T-helper 2 cell treated with Interferon-gamma antibody and Interleukin-4, amounts not matched to agents 5 μg/mL and 100 μg/mL, for 36 hours (primary cell): ENCODE results near the gene IRAK1.
A peak's percentile ranks its signal among the peaks of the same experiment; 100 is the strongest.

Source experiments
- DNase-seq: peaks from one replicate; pipeline ENCODE4 v3.0.0; 2021; ENCODE audit warnings: low spot score
- H3K27ac Mint-ChIP-seq: one replicate; pipeline ENCODE4 v1.8.0; 2021; ENCODE audit warnings: mild to moderate bottlenecking, mixed read lengths
- H3K27me3 Mint-ChIP-seq: one replicate; pipeline ENCODE4 v1.8.0; 2021; ENCODE audit warnings: low read depth, mixed read lengths
- H3K36me3 Mint-ChIP-seq: one replicate; pipeline ENCODE4 v1.8.0; 2021; ENCODE audit warnings: low read depth, mixed read lengths
- H3K4me1 Mint-ChIP-seq: one replicate; pipeline ENCODE4 v1.8.0; 2021; ENCODE audit warnings: low read depth, mixed read lengths
- H3K4me3 Mint-ChIP-seq: one replicate; pipeline ENCODE4 v1.8.0; 2022; ENCODE audit warnings: mild to moderate bottlenecking, moderate library complexity, mixed read lengths
- H3K9me3 Mint-ChIP-seq: one replicate; pipeline ENCODE4 v1.8.0; 2021; ENCODE audit warnings: mixed read lengths

The IRAK1 gene

GRCh38 chrX:154032653-154033052, 13.0 kb upstream of the IRAK1 start:
- H3K4me1 Mint-ChIP-seq: peaks cover 11% of the 10 kb centered on the region
- H3K9me3 Mint-ChIP-seq: no peaks in the 10 kb centered on the region
- H3K27ac Mint-ChIP-seq: no peak overlapping the region
- H3K4me3 Mint-ChIP-seq: no peak overlapping the region
- no peak for DNase-seq
- H3K27me3 Mint-ChIP-seq: no peaks in the 10 kb centered on the region
- H3K36me3 Mint-ChIP-seq: peaks cover 23% of the 10 kb centered on the region

- H3K9me3 Mint-ChIP-seq: no peaks in the 10 kb centered on the region
- DNase-seq: no peak
- H3K36me3 Mint-ChIP-seq: peaks cover 24% of the 10 kb centered on the region
- H3K4me3 Mint-ChIP-seq: no peak overlapping the region
- no peak overlapping the region for H3K27ac Mint-ChIP-seq
- peaks cover 10% of the 10 kb centered on the region for H3K4me1 Mint-ChIP-seq
- H3K27me3 Mint-ChIP-seq: no peaks in the 10 kb centered on the region
Measured at GRCh38 chrX:154032160-154032559, 12.5 kb upstream of the IRAK1 start.

- H3K4me3 Mint-ChIP-seq: no peak overlapping the region
- H3K27me3 Mint-ChIP-seq: no peaks in the 10 kb centered on the region
- H3K4me1 Mint-ChIP-seq: peaks cover 7% of the 10 kb centered on the region
- peaks cover 24% of the 10 kb centered on the region for H3K36me3 Mint-ChIP-seq
- no peak for DNase-seq
- H3K27ac Mint-ChIP-seq: no peak overlapping the region
- H3K9me3 Mint-ChIP-seq: no peaks in the 10 kb centered on the region
Measured at GRCh38 chrX:154030715-154031305, 11.1 kb upstream of the IRAK1 start.

- no peak for DNase-seq
- H3K36me3 Mint-ChIP-seq: peaks cover 24% of the 10 kb centered on the region
- H3K4me1 Mint-ChIP-seq: peaks cover 7% of the 10 kb centered on the region
- H3K27ac Mint-ChIP-seq: no peak overlapping the region
- H3K9me3 Mint-ChIP-seq: no peaks in the 10 kb centered on the region
- no peak overlapping the region for H3K4me3 Mint-ChIP-seq
- H3K27me3 Mint-ChIP-seq: no peaks in the 10 kb centered on the region
Measured at GRCh38 chrX:154030266-154030665, 10.6 kb upstream of the IRAK1 start.

GRCh38 chrX:154029439-154029838, 9.7 kb upstream of the IRAK1 start:
- H3K36me3 Mint-ChIP-seq: peaks cover 24% of the 10 kb centered on the region
- no peak for DNase-seq
- H3K4me3 Mint-ChIP-seq: no peak overlapping the region
- no peaks in the 10 kb centered on the region for H3K9me3 Mint-ChIP-seq
- no peaks in the 10 kb centered on the region for H3K27me3 Mint-ChIP-seq
- H3K4me1 Mint-ChIP-seq: peaks cover 7% of the 10 kb centered on the region
- H3K27ac Mint-ChIP-seq: no peak overlapping the region

GRCh38 chrX:154028502-154029184, 8.9 kb upstream of the IRAK1 start:
- Mint-ChIP-seq H3K4me1 (peaks cover 7% of the 10 kb centered on the region), H3K27me3 (no peaks in the 10 kb centered on the region), H3K27ac (peak overlapping the region; percentile 41), H3K4me3 (no peak overlapping the region), H3K36me3 (peaks cover 24% of the 10 kb centered on the region), H3K9me3 (no peaks in the 10 kb centered on the region)
- no peak for DNase-seq

- Mint-ChIP-seq H3K4me3 (no peak overlapping the region), H3K27ac (no peak overlapping the region), H3K36me3 (peaks cover 26% of the 10 kb centered on the region), H3K27me3 (no peaks in the 10 kb centered on the region), H3K4me1 (peaks cover 7% of the 10 kb centered on the region), H3K9me3 (no peaks in the 10 kb centered on the region)
- no peak for DNase-seq
Measured at GRCh38 chrX:154027986-154028385, 8.3 kb upstream of the IRAK1 start.

GRCh38 chrX:154027022-154027402, 7.3 kb upstream of the IRAK1 start:
- H3K4me1 Mint-ChIP-seq: peaks cover 7% of the 10 kb centered on the region
- H3K4me3 Mint-ChIP-seq: no peak overlapping the region
- no peaks in the 10 kb centered on the region for H3K9me3 Mint-ChIP-seq
- H3K36me3 Mint-ChIP-seq: peaks cover 23% of the 10 kb centered on the region
- no peak for DNase-seq
- H3K27me3 Mint-ChIP-seq: no peaks in the 10 kb centered on the region
- H3K27ac Mint-ChIP-seq: no peak overlapping the region

GRCh38 chrX:154026136-154027021, 6.7 kb upstream of the IRAK1 start:
- Mint-ChIP-seq H3K4me3 (no peak overlapping the region), H3K27me3 (no peaks in the 10 kb centered on the region), H3K27ac (no peak overlapping the region), H3K36me3 (peaks cover 17% of the 10 kb centered on the region), H3K9me3 (no peaks in the 10 kb centered on the region), H3K4me1 (peaks cover 7% of the 10 kb centered on the region)
- DNase-seq: no peak

GRCh38 chrX:154025230-154025629, 5.5 kb upstream of the IRAK1 start:
- H3K9me3 Mint-ChIP-seq: no peaks in the 10 kb centered on the region
- DNase-seq: no peak
- H3K4me1 Mint-ChIP-seq: peaks cover 12% of the 10 kb centered on the region
- no peak overlapping the region for H3K27ac Mint-ChIP-seq
- H3K27me3 Mint-ChIP-seq: no peaks in the 10 kb centered on the region
- peaks cover 17% of the 10 kb centered on the region for H3K36me3 Mint-ChIP-seq
- H3K4me3 Mint-ChIP-seq: no peak overlapping the region

GRCh38 chrX:154024271-154024670, 4.6 kb upstream of the IRAK1 start:
- H3K4me3 Mint-ChIP-seq: no peak overlapping the region
- peaks cover 12% of the 10 kb centered on the region for H3K4me1 Mint-ChIP-seq
- H3K9me3 Mint-ChIP-seq: no peaks in the 10 kb centered on the region
- no peaks in the 10 kb centered on the region for H3K27me3 Mint-ChIP-seq
- peaks cover 14% of the 10 kb centered on the region for H3K36me3 Mint-ChIP-seq
- H3K27ac Mint-ChIP-seq: no peak overlapping the region
- no peak for DNase-seq

GRCh38 chrX:154023276-154024000, 3.7 kb upstream of the IRAK1 start:
- no peak for DNase-seq
- Mint-ChIP-seq H3K4me1 (peaks cover 8% of the 10 kb centered on the region), H3K27ac (peak overlapping the region; percentile 32), H3K36me3 (peaks cover 18% of the 10 kb centered on the region), H3K9me3 (no peaks in the 10 kb centered on the region), H3K4me3 (no peak overlapping the region), H3K27me3 (no peaks in the 10 kb centered on the region)

GRCh38 chrX:154022108-154022507, 2.4 kb upstream of the IRAK1 start:
- H3K36me3 Mint-ChIP-seq: peaks cover 10% of the 10 kb centered on the region
- H3K27me3 Mint-ChIP-seq: no peaks in the 10 kb centered on the region
- H3K27ac Mint-ChIP-seq: no peak overlapping the region
- peaks cover 5% of the 10 kb centered on the region for H3K4me1 Mint-ChIP-seq
- H3K4me3 Mint-ChIP-seq: no peak overlapping the region
- no peak for DNase-seq
- H3K9me3 Mint-ChIP-seq: no peaks in the 10 kb centered on the region
